ENCODE measurements around the gene STAT6.

The STAT6 gene

GRCh38 chr12:57111031-57111734 is at the start of gene STAT6:
TSS of gene STAT6 (minus strand) at chr12:57111362. CDS start at chr12:57108278, 3,084 bp downstream.
- DNase-seq: peak; percentile 75

- DNase-seq: no peak
Observed at GRCh38 chr12:57160741-57161140, 49.6 kb upstream of the STAT6 start.

- DNase-seq: no peak
Observed at GRCh38 chr12:57160040-57160439, 48.9 kb upstream of the STAT6 start.

- no peak for DNase-seq
Observed at GRCh38 chr12:57159311-57159710, 48.1 kb upstream of the STAT6 start.

- DNase-seq: no peak
Observed at GRCh38 chr12:57158665-57159064, 47.5 kb upstream of the STAT6 start.

- no peak for DNase-seq
Observed at GRCh38 chr12:57158186-57158585, 47.0 kb upstream of the STAT6 start.

GRCh38 chr12:57157588-57158173 is 46.5 kb upstream of the STAT6 start:
- no peak for DNase-seq

- no peak for DNase-seq
Observed at GRCh38 chr12:57156701-57157403, 45.7 kb upstream of the STAT6 start.

- DNase-seq: no peak
Observed at GRCh38 chr12:57154804-57155434, 43.8 kb upstream of the STAT6 start.

- DNase-seq: no peak
Observed at GRCh38 chr12:57154076-57154475, 42.9 kb upstream of the STAT6 start.

GRCh38 chr12:57153415-57153997 is 42.3 kb upstream of the STAT6 start:
- no peak for DNase-seq

- no peak for DNase-seq
Observed at GRCh38 chr12:57152639-57153038, 41.5 kb upstream of the STAT6 start.

GRCh38 chr12:57151741-57152630 is 40.8 kb upstream of the STAT6 start:
- no peak for DNase-seq

GRCh38 chr12:57150400-57151000 is 39.3 kb upstream of the STAT6 start:
- DNase-seq: no peak

- DNase-seq: no peak
Observed at GRCh38 chr12:57149245-57149900, 38.2 kb upstream of the STAT6 start.

GRCh38 chr12:57148469-57149244 is 37.5 kb upstream of the STAT6 start:
- DNase-seq: no peak

GRCh38 chr12:57146961-57147944 is 36.1 kb upstream of the STAT6 start, which contains the start of gene LRP1-AS:
TSS of gene LRP1-AS (minus strand) at chr12:57147619.
- DNase-seq: no peak

GRCh38 chr12:57146092-57146491 is 34.9 kb upstream of the STAT6 start:
- DNase-seq: no peak

- DNase-seq: no peak
Observed at GRCh38 chr12:57145460-57146059, 34.4 kb upstream of the STAT6 start.

Measured in stimulated activated CD4-positive, alpha-beta T cell treated with anti-CD3 and anti-CD28 coated beads, Interleukin-4, amount 100 ng/mL, for 1 hour (primary cell).